ENCODE measurements around the gene POLR1G. TPM values are rescaled to one million over a fixed set of nuclear protein-coding genes. Genes with fewer than 3 reads are reported as not detected.
A peak's percentile ranks its signal among the peaks of the same experiment; 100 is the strongest.

The POLR1G gene
- total RNA-seq, 1 donor from 2014 or later, result 5.4 TPM

- H3K4me1 ChIP-seq, result peaks cover 24% of the 10 kb centered on the region
- no peaks in the 10 kb centered on the region for H3K27me3 ChIP-seq
- intact Hi-C loops (cut with DNase I), result no loop called here
- H3K36me3 ChIP-seq, result no peaks in the 10 kb centered on the region
- DNase-seq (peak; percentile 95), ATAC-seq (peak; percentile 86)
- TF ChIP-seq, protein P1, sequence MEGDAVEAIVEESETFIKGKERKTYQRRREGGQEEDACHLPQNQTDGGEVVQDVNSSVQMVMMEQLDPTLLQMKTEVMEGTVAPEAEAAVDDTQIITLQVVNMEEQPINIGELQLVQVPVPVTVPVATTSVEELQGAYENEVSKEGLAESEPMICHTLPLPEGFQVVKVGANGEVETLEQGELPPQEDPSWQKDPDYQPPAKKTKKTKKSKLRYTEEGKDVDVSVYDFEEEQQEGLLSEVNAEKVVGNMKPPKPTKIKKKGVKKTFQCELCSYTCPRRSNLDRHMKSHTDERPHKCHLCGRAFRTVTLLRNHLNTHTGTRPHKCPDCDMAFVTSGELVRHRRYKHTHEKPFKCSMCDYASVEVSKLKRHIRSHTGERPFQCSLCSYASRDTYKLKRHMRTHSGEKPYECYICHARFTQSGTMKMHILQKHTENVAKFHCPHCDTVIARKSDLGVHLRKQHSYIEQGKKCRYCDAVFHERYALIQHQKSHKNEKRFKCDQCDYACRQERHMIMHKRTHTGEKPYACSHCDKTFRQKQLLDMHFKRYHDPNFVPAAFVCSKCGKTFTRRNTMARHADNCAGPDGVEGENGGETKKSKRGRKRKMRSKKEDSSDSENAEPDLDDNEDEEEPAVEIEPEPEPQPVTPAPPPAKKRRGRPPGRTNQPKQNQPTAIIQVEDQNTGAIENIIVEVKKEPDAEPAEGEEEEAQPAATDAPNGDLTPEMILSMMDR (IDR thresholded peaks at IDR 0.05), result no peak
- H3K9me3 ChIP-seq, result no peaks in the 10 kb centered on the region
- no peak overlapping the region for H3K4me3 ChIP-seq
- peak overlapping the region; percentile 83 for H3K27ac ChIP-seq
Measured at GRCh38 chr19:45455707-45456499, 49.5 kb downstream of the POLR1G start.

DNA sequence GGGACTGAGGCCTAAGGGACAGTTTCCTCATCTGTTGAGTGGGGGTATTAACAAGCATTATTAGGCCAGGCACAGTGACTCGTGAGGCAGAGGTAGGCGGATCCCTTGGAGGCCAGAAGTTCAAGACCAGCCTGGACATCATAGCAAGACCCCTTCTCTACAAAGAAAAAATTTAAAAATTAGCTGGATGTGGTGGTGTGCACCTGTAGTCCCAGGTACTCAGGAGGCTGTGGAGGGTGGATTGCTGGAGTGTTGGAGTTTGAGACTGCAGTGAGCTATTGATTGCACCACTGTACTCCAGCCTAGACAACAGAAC, 50.0 kb downstream of the POLR1G start:
- Histone ChIP-seq H3K4me1 (peaks cover 21% of the 10 kb centered on the region), H3K27ac (peak overlapping the region; percentile 83), H3K27me3 (no peaks in the 10 kb centered on the region), H3K9me3 (no peaks in the 10 kb centered on the region), H3K4me3 (no peak overlapping the region), H3K36me3 (no peaks in the 10 kb centered on the region)
- intact Hi-C loops (cut with DNase I), result no loop called here
- TF ChIP-seq, protein P1 (IDR thresholded peaks at IDR 0.05), result no peak
- DNase-seq (no peak), ATAC-seq (no peak)

GRCh38 chr19:45457776-45458175, 51.3 kb downstream of the POLR1G start:
- Histone ChIP-seq H3K27me3 (no peaks in the 10 kb centered on the region), H3K27ac (no peak overlapping the region), H3K4me1 (peaks cover 18% of the 10 kb centered on the region), H3K4me3 (no peak overlapping the region), H3K9me3 (no peaks in the 10 kb centered on the region), H3K36me3 (no peaks in the 10 kb centered on the region)
- DNase-seq (no peak), ATAC-seq (no peak)
- TF ChIP-seq, protein P1 (IDR thresholded peaks at IDR 0.05), result no peak
- intact Hi-C loops (cut with DNase I), result no loop called here

Small RNAs within 50 kb of the gene (microRNA-seq; reads per million reads assigned to microRNA genes)
- not detected for gene MIR6088 (ENCODE audit: borderline microRNAs expressed)

Other genes starting within 250 kb of the POLR1G start
- gene NKPD1, start 245.7 kb upstream of the POLR1G start, total RNA-seq, result not detected
- gene TRAPPC6A, start 228.4 kb upstream of the POLR1G start, total RNA-seq, result 16.9 TPM
- gene BLOC1S3, start 227.9 kb upstream of the POLR1G start, total RNA-seq, result 17.8 TPM
- 11.9 TPM for gene EXOC3L2, start 161.2 kb upstream of the POLR1G start, total RNA-seq
- 30.0 TPM for gene MARK4, start 155.4 kb upstream of the POLR1G start, total RNA-seq
- gene CKM, start 83.8 kb upstream of the POLR1G start, total RNA-seq, result 0.41 TPM
- gene KLC3, start 65.9 kb upstream of the POLR1G start, total RNA-seq, result 1.8 TPM
- 13.7 TPM for gene ERCC2, start 36.1 kb upstream of the POLR1G start, total RNA-seq
- gene PPP1R13L, start 1.6 kb upstream of the POLR1G start, total RNA-seq, result 67.9 TPM
- 48.8 TPM for gene ERCC1, start 17.3 kb downstream of the POLR1G start, total RNA-seq
- gene FOSB, start 61.4 kb downstream of the POLR1G start, total RNA-seq, result 3.6 TPM
- gene RTN2, start 90.4 kb downstream of the POLR1G start, total RNA-seq, result 13.3 TPM
- 0.67 TPM for gene PPM1N, start 91.8 kb downstream of the POLR1G start, total RNA-seq
- gene VASP, start 100.8 kb downstream of the POLR1G start, total RNA-seq, result 155 TPM
- 13.0 TPM for gene OPA3, start 178.2 kb downstream of the POLR1G start, total RNA-seq
- gene GPR4, start 195.6 kb downstream of the POLR1G start, total RNA-seq, result 18.5 TPM
- 54.4 TPM for gene EML2, start 232.8 kb downstream of the POLR1G start, total RNA-seq

Data from upper lobe of right lung (tissue), 1 donor.